HL-60 (cell line): Measurements from ENCODE around the gene STXBP1.

Source experiments
- GABPA ChIP-seq: IDR thresholded peaks from 2 replicates; pipeline ENCODE4 v1.6.1; 2012; ENCODE audit warnings: low read depth
- POLR2AphosphoS5 ChIP-seq: IDR thresholded peaks from 2 replicates; pipeline ENCODE4 v1.6.1; 2012; ENCODE audit warnings: low read depth
- SPI1 ChIP-seq: IDR thresholded peaks from 2 replicates; pipeline ENCODE4 v1.6.1; 2012; ENCODE audit warnings: low read depth, mild to moderate bottlenecking, borderline replicate concordance
- TF ChIP-seq, protein P1 (sequence below): IDR thresholded peaks from one replicate; pipeline ENCODE4 v1.5.1; 2011; ENCODE audit warnings: low read length, control low read depth, inconsistent platforms; ENCODE audit not compliant: insufficient read depth
- TF ChIP-seq, protein P2 (sequence below): IDR thresholded peaks from 2 replicates; pipeline ENCODE4 v1.6.1; 2012; ENCODE audit warnings: low read depth; ENCODE audit not compliant: insufficient replicate concordance

DNA sequence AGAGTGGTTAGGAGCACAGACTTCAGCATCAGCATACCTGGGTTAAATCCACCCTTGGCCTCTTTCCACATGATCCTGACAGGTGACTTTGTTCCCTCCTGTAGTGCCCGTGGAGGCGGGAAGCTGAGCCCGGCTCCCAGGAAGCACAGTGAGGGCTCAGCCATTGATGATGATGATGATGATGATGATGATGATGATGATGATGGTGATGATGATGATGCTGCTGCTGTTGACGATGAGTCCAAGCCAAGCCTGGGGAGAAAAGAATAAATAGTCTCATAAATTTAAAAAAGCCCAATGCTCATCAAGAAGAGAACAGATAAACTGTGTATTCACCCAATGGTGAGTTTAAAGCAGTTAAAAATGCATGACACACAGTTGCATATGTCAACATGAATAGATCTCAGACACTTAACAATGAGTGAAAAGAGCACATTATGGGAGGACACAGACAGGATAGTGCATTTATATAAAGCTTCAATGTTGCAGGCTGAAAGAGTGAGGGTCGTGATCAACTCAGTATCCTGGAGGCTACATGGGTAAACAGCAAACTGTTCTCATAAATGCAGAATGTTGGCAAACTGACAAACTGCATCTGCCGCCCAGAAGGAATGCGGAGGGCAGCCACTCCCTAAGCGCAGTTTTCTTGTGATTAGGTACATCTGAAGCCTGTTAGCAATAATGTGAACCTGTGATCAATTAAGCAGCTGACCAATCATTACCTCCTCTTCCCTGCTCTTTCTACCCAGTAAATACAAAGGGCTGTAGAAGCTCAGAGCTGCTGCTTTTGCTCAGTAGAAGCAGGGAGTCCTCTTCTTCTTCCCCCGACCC, 83.0 kb downstream of the STXBP1 start:
- TF ChIP-seq, protein P1, sequence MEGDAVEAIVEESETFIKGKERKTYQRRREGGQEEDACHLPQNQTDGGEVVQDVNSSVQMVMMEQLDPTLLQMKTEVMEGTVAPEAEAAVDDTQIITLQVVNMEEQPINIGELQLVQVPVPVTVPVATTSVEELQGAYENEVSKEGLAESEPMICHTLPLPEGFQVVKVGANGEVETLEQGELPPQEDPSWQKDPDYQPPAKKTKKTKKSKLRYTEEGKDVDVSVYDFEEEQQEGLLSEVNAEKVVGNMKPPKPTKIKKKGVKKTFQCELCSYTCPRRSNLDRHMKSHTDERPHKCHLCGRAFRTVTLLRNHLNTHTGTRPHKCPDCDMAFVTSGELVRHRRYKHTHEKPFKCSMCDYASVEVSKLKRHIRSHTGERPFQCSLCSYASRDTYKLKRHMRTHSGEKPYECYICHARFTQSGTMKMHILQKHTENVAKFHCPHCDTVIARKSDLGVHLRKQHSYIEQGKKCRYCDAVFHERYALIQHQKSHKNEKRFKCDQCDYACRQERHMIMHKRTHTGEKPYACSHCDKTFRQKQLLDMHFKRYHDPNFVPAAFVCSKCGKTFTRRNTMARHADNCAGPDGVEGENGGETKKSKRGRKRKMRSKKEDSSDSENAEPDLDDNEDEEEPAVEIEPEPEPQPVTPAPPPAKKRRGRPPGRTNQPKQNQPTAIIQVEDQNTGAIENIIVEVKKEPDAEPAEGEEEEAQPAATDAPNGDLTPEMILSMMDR = no peak
- TF ChIP-seq POLR2AphosphoS5 = no peak
- TF ChIP-seq, protein P2, sequence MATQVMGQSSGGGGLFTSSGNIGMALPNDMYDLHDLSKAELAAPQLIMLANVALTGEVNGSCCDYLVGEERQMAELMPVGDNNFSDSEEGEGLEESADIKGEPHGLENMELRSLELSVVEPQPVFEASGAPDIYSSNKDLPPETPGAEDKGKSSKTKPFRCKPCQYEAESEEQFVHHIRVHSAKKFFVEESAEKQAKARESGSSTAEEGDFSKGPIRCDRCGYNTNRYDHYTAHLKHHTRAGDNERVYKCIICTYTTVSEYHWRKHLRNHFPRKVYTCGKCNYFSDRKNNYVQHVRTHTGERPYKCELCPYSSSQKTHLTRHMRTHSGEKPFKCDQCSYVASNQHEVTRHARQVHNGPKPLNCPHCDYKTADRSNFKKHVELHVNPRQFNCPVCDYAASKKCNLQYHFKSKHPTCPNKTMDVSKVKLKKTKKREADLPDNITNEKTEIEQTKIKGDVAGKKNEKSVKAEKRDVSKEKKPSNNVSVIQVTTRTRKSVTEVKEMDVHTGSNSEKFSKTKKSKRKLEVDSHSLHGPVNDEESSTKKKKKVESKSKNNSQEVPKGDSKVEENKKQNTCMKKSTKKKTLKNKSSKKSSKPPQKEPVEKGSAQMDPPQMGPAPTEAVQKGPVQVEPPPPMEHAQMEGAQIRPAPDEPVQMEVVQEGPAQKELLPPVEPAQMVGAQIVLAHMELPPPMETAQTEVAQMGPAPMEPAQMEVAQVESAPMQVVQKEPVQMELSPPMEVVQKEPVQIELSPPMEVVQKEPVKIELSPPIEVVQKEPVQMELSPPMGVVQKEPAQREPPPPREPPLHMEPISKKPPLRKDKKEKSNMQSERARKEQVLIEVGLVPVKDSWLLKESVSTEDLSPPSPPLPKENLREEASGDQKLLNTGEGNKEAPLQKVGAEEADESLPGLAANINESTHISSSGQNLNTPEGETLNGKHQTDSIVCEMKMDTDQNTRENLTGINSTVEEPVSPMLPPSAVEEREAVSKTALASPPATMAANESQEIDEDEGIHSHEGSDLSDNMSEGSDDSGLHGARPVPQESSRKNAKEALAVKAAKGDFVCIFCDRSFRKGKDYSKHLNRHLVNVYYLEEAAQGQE = no peak
- no peak for TF ChIP-seq SPI1
- TF ChIP-seq GABPA = no peak
